PC-9 (cell line): ENCODE measurements around the gene SRMS. TPM values are rescaled to one million over a fixed set of nuclear protein-coding genes. Genes with fewer than 3 reads are reported as not detected.

Experiments used
- BruUV-seq: library from RNA; stranded (reverse); fragments of 400-500 nt; replicated peaks from 2 replicates; lab custom pipeline; 2021; lab: Mats Ljungman, UMichigan
- CTCF ChIA-PET: fragments of 300-600 bp; sonication (Branson Sonifier 250); formaldehyde crosslinking; loops from one replicate; lab custom pipeline; 2022; ENCODE audit warnings: antibody characterized with exemption; lab: Charles Lee
- POLR2A ChIA-PET: fragments of 300-600 bp; sonication (Branson Sonifier 250); formaldehyde crosslinking; loops from one replicate; lab custom pipeline; 2022; ENCODE audit warnings: antibody characterized with exemption; ENCODE audit not compliant: unreplicated experiment; lab: Charles Lee
- DNase-seq, 2 experiments: peaks; one replicate each; pipeline versions ENCODE4 v3.0.0 to v3.0.0-alpha.2; 2015 to 2022; ENCODE audit warnings: mixed read lengths in 1 of 2
- H2AFZ ChIP-seq: fragments of 200-600 bp; sonication (generic); 2 replicates; pipeline ENCODE4 v1.8.1; 2017; ENCODE audit warnings: antibody characterized with exemption
- H3F3A ChIP-seq: fragments of 200-600 bp; sonication (generic); 2 replicates; pipeline ENCODE4 v1.8.1; 2017; ENCODE audit warnings: antibody characterized with exemption, mild to moderate bottlenecking, low read depth; ENCODE audit not compliant: insufficient read depth
- H3K27ac ChIP-seq: fragments of 200-600 bp; sonication (generic); 2 replicates; pipeline ENCODE4 v1.6.1; 2016; ENCODE audit warnings: mixed run types
- H3K27me3 ChIP-seq: fragments of 200-600 bp; sonication (generic); 2 replicates; pipeline ENCODE4 v1.6.1; 2016; ENCODE audit warnings: low read depth, mixed run types; ENCODE audit not compliant: insufficient read depth
- H3K36me3 ChIP-seq: fragments of 200-600 bp; sonication (generic); 2 replicates; pipeline ENCODE4 v1.6.1; 2016; ENCODE audit warnings: low read depth, mixed run types
- H3K4me1 ChIP-seq: fragments of 200-600 bp; sonication (generic); replicated peaks from 2 replicates; pipeline ENCODE4 v1.6.1; 2016; ENCODE audit warnings: mixed run types; ENCODE audit not compliant: insufficient read depth
- H3K4me2 ChIP-seq: fragments of 200-600 bp; sonication (generic); 2 replicates; pipeline ENCODE4 v1.6.1; 2017; ENCODE audit warnings: mixed run types
- H3K4me3 ChIP-seq: fragments of 200-600 bp; sonication (generic); 2 replicates; pipeline ENCODE4 v1.6.1; 2016; ENCODE audit warnings: mixed run types
- H3K79me2 ChIP-seq: fragments of 200-600 bp; sonication (generic); 2 replicates; pipeline ENCODE4 v1.6.1; 2017; ENCODE audit warnings: low read depth, mixed run types
- H3K9me2 ChIP-seq: fragments of 200-600 bp; sonication (generic); 2 replicates; pipeline ENCODE4 v1.8.1; 2017; ENCODE audit warnings: mild to moderate bottlenecking; ENCODE audit not compliant: insufficient read depth
- H3K9me3 ChIP-seq: fragments of 200-600 bp; sonication (generic); 2 replicates; pipeline ENCODE4 v1.8.1; 2016; ENCODE audit warnings: low read depth; ENCODE audit not compliant: insufficient read depth
- H4K20me1 ChIP-seq: fragments of 200-600 bp; sonication (generic); 2 replicates; pipeline ENCODE4 v1.8.1; 2017; ENCODE audit not compliant: insufficient read depth
- EZH2 ChIP-seq: fragments of 200-600 bp; sonication (generic); IDR thresholded peaks from 2 replicates; pipeline ENCODE4 v1.8.0; 2017; ENCODE audit warnings: antibody characterized with exemption, low read depth
- intact Hi-C: fragments of 100-400 bp; cut with micrococcal nuclease; formaldehyde crosslinking; loops from one replicate; pipeline ENCODE4 v1.10.0; 2022; ENCODE audit not compliant: unreplicated experiment
- total RNA-seq: library from RNA; stranded (reverse); gene quantifications from 2 replicates; pipeline ENCODE4 v1.2.3, GENCODE V29; 2021
- TF ChIP-seq, protein P1 (sequence below): fragments of 200-600 bp; sonication (generic); conservative IDR thresholded peaks from 2 replicates; pipeline ENCODE4 v1.6.1; 2017; ENCODE audit warnings: mixed run types, antibody characterized with exemption, mild to moderate bottlenecking, moderate library complexity

SRMS gene
- total RNA-seq, 1 experiment from 2014 or later = 1.2 TPM

DNA sequence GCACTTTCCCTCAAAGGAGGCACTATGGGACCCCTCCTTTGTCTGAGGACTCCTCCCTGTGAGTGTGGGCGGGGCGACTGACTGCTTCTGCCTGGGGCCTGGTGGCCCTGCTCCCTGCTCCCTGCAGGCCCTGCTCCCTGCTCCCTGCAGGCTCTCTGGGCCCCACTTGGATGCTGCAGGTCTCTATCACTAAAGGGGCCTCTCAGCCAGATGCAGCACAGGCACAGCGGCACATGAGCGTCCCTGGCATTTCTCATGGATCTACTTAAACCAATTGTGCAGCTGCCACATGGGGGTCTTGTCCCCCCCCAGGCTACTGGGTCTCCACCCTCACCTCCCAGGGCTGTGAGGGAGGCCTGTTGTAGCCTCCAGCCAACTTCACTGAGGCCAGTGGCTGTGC is 56.5 kb downstream of the SRMS start:
- Histone ChIP-seq H3K27ac (no peak overlapping the region), H3K9me2 (no peaks in the 10 kb centered on the region), H3K4me2 (no peak overlapping the region), H3K79me2 (no peaks in the 10 kb centered on the region), H3K4me3 (no peak overlapping the region), H3K36me3 (no peaks in the 10 kb centered on the region), H4K20me1 (peaks cover 3% of the 10 kb centered on the region; the same call in 1 of the 2 replicates), H3K4me1 (no peaks in the 10 kb centered on the region), H3F3A (no peaks in the 10 kb centered on the region), H3K9me3 (no peaks in the 10 kb centered on the region), H2AFZ (no peak overlapping the region), H3K27me3 (no peaks in the 10 kb centered on the region)
- intact Hi-C loops = loop anchor here (10.0 kb wide), 1 partner anchor 46 kb away; no protein-coding TSS in a partner anchor
- no TSS peak for BruUV-seq
- TF ChIP-seq, protein P1, sequence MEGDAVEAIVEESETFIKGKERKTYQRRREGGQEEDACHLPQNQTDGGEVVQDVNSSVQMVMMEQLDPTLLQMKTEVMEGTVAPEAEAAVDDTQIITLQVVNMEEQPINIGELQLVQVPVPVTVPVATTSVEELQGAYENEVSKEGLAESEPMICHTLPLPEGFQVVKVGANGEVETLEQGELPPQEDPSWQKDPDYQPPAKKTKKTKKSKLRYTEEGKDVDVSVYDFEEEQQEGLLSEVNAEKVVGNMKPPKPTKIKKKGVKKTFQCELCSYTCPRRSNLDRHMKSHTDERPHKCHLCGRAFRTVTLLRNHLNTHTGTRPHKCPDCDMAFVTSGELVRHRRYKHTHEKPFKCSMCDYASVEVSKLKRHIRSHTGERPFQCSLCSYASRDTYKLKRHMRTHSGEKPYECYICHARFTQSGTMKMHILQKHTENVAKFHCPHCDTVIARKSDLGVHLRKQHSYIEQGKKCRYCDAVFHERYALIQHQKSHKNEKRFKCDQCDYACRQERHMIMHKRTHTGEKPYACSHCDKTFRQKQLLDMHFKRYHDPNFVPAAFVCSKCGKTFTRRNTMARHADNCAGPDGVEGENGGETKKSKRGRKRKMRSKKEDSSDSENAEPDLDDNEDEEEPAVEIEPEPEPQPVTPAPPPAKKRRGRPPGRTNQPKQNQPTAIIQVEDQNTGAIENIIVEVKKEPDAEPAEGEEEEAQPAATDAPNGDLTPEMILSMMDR = no peak
- no peak for TF ChIP-seq EZH2
- ChIA-PET CTCF (no interaction called here), POLR2A (no interaction called here)
- no peak for DNase-seq

Other genes with a start within 250 kb of the SRMS start
- not detected in 2 replicates for gene CHRNA4, start 186.4 kb downstream of the SRMS start, total RNA-seq
- gene KCNQ2, start 75.1 kb downstream of the SRMS start, total RNA-seq = 0.30 TPM in 1 of 2 replicates, not detected in the other
- 75.2 and 90.2 TPM in 2 replicates for gene EEF1A2, start 48.7 kb downstream of the SRMS start, total RNA-seq
- 243 and 253 TPM in 2 replicates for gene PPDPF, start 27.0 kb downstream of the SRMS start, total RNA-seq
- gene PTK6, start 10.4 kb downstream of the SRMS start, total RNA-seq = 12.9 and 13.3 TPM in 2 replicates
- gene FNDC11, start 6.4 kb upstream of the SRMS start, total RNA-seq = 7.7 and 10.6 TPM in 2 replicates
- 33.7 and 52.6 TPM in 2 replicates for gene HELZ2, start 26.5 kb upstream of the SRMS start, total RNA-seq
- 18.9 and 19.3 TPM in 2 replicates for gene GMEB2, start 79.4 kb upstream of the SRMS start, total RNA-seq
- gene STMN3, start 105.7 kb upstream of the SRMS start, total RNA-seq = 24.3 and 24.4 TPM in 2 replicates
- gene RTEL1, start 110.6 kb upstream of the SRMS start, total RNA-seq = 36.0 and 37.4 TPM in 2 replicates
- gene TNFRSF6B, start 148.9 kb upstream of the SRMS start, total RNA-seq = not detected in 2 replicates
- 59.1 and 71.1 TPM in 2 replicates for gene ARFRP1, start 160.2 kb upstream of the SRMS start, total RNA-seq
- gene ZGPAT, start 160.3 kb upstream of the SRMS start, total RNA-seq = 27.2 and 31.4 TPM in 2 replicates
- gene LIME1, start 188.9 kb upstream of the SRMS start, total RNA-seq = 18.7 and 24.8 TPM in 2 replicates
- 167 and 233 TPM in 2 replicates for gene SLC2A4RG, start 192.0 kb upstream of the SRMS start, total RNA-seq